Raji (cell line): ENCODE measurements around the gene ACVR1C.

Source experiments
- POLR2A ChIP-seq: IDR thresholded peaks from 2 replicates; pipeline ENCODE4 v1.6.1; 2011; ENCODE audit warnings: low read depth, low read length, control low read depth; ENCODE audit not compliant: insufficient read depth

The ACVR1C gene

GRCh38 chr2:157601807-157602206 is 26.9 kb downstream of the ACVR1C start:
- TF ChIP-seq POLR2A = no peak

GRCh38 chr2:157596992-157597681 is 31.5 kb downstream of the ACVR1C start:
- no peak for TF ChIP-seq POLR2A

- no peak for TF ChIP-seq POLR2A
Observed at GRCh38 chr2:157593411-157593810, 35.3 kb downstream of the ACVR1C start.

- TF ChIP-seq POLR2A = no peak
Observed at GRCh38 chr2:157592948-157593347, 35.7 kb downstream of the ACVR1C start.

GRCh38 chr2:157592374-157592773 is 36.3 kb downstream of the ACVR1C start:
- no peak for TF ChIP-seq POLR2A

GRCh38 chr2:157587576-157587975 is 41.1 kb downstream of the ACVR1C start:
- no peak for TF ChIP-seq POLR2A

GRCh38 chr2:157574165-157574564 is 54.5 kb downstream of the ACVR1C start:
- TF ChIP-seq POLR2A = no peak

GRCh38 chr2:157572725-157573124 is 55.9 kb downstream of the ACVR1C start:
- TF ChIP-seq POLR2A = no peak

GRCh38 chr2:157565550-157565949 is 63.1 kb downstream of the ACVR1C start:
- TF ChIP-seq POLR2A = no peak

- TF ChIP-seq POLR2A = no peak
Observed at GRCh38 chr2:157559890-157560289, 68.8 kb downstream of the ACVR1C start.

- no peak for TF ChIP-seq POLR2A
Observed at GRCh38 chr2:157559461-157559860, 69.2 kb downstream of the ACVR1C start.

GRCh38 chr2:157559061-157559460 is 69.6 kb downstream of the ACVR1C start:
- no peak for TF ChIP-seq POLR2A

GRCh38 chr2:157557770-157558169 is 70.9 kb downstream of the ACVR1C start:
- no peak for TF ChIP-seq POLR2A

GRCh38 chr2:157540102-157540501 is 88.6 kb downstream of the ACVR1C start:
- TF ChIP-seq POLR2A = no peak

GRCh38 chr2:157538064-157538463 is 90.6 kb downstream of the ACVR1C start:
- no peak for TF ChIP-seq POLR2A

- no peak for TF ChIP-seq POLR2A
Observed at GRCh38 chr2:157536815-157537214, 91.8 kb downstream of the ACVR1C start.
